IPS-NIHi11 (cell line): Measurements from ENCODE around the gene ABCB11.

Source experiments
- DNase-seq: peaks from one replicate; pipeline ENCODE4 v3.0.0; 2012; ENCODE audit warnings: mixed read lengths, low spot score

ABCB11 gene

GRCh38 chr2:169007941-169008340, 23.2 kb downstream of the ABCB11 start:
- no peak for DNase-seq

DNA sequence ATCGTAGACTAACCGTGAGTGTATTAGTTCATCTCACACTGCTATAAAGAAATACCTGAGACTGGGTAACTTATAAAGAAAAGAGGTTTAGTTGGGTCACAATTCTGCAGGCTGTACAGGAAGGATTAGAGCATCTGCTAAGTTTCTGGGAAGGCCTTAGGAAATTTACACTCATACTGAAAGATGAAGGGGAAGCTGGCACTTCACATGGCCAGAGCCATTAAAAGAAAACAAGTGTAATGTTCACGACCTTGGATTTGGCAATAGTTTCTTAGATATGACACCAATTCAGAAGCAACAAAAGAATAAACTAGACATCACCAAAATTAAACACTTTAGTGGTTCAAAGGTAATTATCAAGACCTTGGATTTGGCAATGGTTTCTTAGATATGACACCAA, 23.8 kb downstream of the ABCB11 start:
- DNase-seq = no peak

DNA sequence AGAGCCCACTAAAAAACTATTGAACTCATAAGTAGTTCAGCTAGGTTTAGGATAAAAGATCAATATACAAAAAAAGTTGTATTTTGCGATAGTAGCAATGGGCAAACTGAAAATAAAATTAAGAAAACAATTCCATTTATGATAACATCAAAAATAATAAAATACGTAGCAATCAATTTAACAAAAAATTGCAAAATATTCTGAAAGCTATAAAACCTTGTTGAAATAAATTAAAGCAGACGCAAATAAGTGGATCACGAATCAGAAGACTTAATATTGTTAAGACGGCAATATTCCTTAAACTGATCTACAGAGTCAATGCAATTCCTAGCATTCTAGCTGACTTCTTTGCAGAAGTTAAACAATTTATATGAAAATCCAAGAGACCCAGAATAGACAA, 24.5 kb downstream of the ABCB11 start:
- DNase-seq = no peak

DNA sequence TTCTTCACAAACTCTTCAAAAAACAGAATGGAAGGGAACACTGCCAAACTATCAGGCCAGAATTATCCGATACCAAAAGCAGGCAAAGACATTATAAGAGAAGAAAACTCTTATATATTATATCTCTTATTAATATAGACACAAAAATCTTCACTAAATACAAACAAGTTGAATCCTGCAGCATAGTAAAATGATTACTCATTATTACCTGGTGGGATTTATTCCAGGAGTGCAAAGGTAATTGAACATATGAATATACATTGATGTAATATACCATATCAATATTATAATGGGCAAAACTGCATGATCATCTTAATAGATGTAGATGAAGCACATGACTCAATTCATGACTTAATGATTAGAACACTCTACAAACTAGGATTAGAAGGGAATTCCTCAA, 25.1 kb downstream of the ABCB11 start:
- DNase-seq = no peak

DNA sequence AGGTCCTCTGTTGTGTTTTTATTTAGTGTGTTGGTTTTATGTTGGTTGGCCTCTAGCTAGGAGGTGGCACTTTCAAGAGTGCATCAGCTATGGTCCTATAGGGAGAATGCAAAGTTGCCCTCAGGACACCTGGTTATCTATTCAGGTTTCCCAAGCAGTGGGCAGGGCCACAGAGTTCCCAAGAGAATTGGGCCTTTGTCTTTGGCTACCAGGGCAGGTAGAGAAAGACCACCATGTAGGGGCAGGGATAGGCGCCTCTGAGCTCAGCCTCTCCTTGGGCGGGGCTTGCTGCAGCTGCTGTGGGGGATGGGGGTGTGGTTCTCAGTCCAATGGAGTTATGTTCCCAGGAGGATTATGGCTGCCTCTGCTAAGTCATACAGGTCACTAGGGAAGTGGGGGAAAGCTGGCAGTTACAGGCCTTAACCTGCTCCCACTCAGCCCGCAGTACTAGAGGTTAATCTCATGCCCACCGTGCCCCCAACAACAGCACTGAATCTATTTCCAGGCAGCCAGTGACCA, 26.0 kb downstream of the ABCB11 start:
- no peak for DNase-seq

DNA sequence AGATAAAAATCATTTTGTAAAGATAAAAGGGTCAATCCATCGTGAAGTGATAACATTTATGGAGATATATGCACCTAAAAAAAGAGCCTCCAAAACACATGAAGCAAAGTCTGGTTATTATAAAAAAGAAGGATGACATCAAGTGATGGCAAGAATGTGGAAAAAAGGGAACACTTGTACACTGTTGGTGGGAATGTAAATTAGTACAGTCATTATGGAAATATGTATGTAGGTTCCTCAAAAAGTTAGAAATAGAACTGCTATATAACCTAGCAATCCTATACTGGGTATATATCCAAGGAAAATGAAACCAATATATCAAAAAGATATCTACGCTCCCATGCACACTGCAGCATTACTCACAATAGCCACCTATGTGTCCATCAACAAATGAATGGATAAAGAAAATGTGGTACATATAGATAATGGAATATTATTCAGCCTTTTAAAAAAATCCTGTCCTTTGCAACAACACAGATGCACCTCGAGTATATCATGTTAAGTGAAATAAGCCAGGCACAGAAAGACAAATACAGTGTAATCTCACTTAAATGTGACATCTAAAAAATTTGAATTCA, 28.9 kb downstream of the ABCB11 start:
- no peak for DNase-seq

- no peak for DNase-seq
Observed at GRCh38 chr2:169001116-169001815, 29.9 kb downstream of the ABCB11 start.

DNA sequence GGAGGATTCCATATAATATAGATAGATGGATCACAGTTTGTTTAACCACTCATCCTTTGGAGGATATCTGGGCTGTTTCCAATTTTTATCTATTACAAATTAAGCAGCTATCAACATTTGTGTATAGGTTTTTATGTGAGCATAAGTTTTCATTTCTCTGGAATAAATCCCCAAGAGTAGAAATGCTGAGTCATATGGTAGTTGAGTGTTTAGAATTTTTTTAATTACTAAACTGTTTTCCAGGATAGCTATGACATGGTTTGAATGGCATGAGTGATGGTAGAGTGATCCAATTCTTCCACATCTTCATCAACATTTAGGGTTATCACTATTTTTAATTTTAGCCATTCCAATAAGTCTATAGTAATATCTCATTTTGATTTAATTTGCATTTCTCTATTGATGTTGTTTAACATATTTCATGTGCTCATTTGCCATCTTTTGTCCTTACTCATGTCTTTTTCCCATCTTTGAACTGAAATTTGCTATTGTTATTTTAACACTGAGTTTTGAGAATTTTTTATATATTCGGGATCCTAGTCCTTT, 31.4 kb downstream of the ABCB11 start:
- DNase-seq = no peak

GRCh38 chr2:168998609-168999211, 32.4 kb downstream of the ABCB11 start:
- no peak for DNase-seq

DNA sequence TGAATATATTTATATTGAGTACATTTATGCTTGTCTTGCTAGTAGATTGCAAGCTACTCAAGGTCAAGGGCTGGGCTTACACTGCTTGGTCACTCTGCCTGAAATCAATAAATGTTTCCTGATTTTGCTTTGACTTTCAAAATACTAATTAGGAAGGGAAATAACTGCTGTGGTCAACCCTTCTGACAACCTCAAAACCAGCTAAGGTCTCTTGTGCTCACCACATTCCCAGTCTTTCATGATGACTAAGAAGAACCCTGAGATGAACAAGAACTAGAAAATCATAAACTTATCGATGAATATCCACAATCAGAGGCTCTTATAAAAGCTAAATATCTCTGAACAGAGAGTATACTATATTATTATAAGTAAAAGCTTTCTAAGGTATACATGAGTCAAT, 33.3 kb downstream of the ABCB11 start:
- no peak for DNase-seq

GRCh38 chr2:168997118-168997521, 34.0 kb downstream of the ABCB11 start:
- DNase-seq = no peak

DNA sequence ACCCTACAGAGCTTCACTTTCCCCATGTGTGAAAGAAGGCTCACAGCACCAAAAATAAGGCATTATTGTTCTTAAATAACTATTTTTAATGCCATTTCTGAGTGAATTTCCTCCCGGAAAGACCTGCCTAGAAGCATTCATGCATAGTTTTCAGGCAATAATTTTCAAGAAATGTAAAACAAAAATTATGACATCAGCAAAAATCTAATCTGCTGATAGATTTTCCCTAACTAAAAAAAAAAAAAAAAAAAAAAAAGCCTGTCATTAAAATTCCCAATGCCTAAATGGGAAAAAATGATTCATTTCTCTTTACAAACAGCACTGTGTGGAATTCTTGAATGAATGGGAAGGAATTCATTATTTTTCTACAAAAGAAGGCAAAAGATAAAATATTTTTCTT, 35.4 kb downstream of the ABCB11 start:
- DNase-seq = no peak

- DNase-seq = no peak
Observed at GRCh38 chr2:168993538-168993937, 37.6 kb downstream of the ABCB11 start.

- DNase-seq = no peak
Observed at GRCh38 chr2:168992591-168993349, 38.4 kb downstream of the ABCB11 start.

GRCh38 chr2:168992026-168992425, 39.1 kb downstream of the ABCB11 start:
- DNase-seq = no peak

DNA sequence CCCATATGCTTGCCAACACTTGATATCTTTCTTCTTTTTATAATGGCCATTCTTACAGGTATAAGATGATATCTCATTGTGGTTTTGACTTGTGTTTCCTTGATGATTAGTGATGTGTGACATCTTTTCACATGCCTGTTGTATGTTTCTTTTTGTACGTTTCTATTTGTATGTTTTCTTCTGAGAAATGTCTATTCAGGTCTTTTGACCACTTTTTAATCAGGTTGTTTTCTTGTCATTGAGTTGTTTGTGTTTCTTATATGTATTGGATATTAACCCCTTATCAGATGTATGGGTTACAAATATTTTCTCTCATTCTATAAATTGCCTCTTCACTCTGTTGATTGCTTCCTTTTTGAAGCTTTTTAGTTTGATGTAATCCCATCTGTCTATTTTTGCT, 42.4 kb downstream of the ABCB11 start:
- DNase-seq = no peak

- no peak for DNase-seq
Observed at GRCh38 chr2:168986398-168986943, 44.7 kb downstream of the ABCB11 start.

- DNase-seq = no peak
Observed at GRCh38 chr2:168981651-168982050, 49.5 kb downstream of the ABCB11 start.

DNA sequence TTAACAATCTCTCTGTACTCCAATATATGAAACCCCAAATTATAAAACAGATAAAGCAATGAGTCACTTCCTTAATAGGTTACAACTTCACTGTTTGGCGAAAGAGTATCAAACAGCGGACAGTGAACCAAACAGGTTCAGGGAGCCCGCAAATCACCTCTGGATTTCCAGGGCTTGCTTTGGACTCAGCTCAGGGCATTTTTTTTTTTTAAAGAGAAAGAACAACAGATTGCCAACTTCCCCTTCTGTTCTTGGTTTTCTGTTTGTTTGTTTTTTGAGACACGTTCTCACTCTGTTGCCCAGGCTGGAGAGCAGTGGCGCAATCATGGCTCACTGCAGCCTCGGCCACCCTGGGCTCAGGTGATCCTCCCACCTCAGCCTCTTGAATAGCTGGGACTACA, 52.7 kb downstream of the ABCB11 start:
- DNase-seq = no peak

DNA sequence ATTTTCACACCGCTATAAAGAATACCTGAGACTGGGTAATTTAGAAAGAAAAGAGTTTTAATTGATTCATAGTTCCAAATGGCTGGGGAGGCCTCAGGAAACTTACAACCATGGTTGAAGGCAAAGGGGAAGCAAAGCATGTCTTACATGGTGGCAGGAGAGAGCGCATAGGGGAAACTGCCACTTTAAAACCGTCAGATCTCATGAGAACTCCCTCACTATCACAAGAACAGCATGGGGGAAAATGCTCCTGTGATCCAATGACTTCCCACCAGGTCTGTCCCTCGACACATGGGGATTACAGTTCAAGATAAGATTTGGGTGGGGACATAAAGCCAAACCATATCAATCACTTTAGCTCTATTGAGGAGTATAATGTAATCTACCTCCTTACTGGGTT, 53.5 kb downstream of the ABCB11 start:
- DNase-seq = no peak

DNA sequence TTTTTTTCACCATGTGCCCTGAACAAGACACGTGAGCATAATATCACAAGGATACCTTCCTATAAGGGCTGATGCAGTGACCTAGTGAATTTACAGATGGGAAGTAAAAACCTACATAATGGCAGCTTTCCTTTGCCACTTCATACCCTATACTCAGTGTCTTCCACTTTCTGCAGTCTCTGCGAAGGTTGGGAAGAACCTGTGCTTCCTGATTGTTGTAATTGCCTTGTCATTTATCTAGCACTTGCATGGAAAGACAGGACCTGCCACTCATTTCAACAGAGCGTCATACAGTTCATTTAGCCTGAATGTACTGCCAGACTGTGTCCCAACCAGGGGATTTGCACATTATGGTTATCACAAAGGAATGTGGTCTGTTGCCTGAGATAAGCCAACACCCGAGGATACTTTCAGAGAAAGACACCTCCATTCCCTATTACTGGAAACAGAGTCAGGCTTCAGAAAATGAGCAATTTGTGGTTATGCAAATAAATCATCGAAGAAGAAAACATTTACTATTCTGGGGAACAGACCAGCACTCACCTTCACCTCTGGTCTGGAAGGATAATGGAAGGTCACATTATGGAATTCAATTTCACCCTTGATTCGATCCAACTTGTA, 55.0 kb downstream of the ABCB11 start:
- no peak for DNase-seq

- no peak for DNase-seq
Observed at GRCh38 chr2:168974428-168974827, 56.7 kb downstream of the ABCB11 start.
